ENCODE results near the gene RBP3. TPM values are rescaled to one million over a fixed set of nuclear protein-coding genes. Genes with fewer than 3 reads are reported as not detected.

RBP3 gene
- total and polyA plus RNA-seq, 2 donors = not detected

DNA sequence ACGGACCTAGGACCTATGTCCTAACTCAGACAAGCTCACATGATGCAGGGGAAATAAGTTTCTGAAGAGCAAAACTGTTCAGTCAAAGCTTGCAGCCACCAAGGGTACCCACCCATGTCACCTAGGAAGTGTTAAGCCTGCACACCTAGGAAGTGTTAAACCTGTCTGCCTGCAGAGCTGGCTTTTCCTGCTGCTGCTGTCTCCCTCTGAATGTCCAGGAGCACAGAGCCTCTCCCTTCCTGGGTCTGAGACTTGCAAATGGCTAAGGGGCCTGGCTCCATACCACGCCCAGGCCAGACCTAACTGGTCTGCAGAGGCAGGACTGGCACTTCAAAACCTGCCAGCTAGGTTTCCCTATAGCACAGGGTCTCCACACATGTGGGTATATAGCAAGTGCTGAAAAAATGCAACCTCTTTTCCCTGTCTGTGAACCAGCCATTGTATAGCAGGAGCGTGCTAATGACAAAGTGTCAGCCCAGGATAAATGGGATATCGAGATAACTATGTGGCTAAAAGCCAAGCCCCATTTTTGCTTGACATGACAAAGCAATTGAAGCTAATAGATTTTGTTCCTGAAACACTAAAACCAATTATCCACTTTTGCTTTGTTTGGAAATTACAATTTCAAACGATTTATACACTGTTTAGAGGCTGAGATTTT, 24.4 kb upstream of the RBP3 start:
- Histone ChIP-seq H3K27ac (ENCODE audit: low read depth) (no peak overlapping the region), H3K4me3 (ENCODE audit: low read depth, low read length) (no peak overlapping the region), H3K4me1 (ENCODE audit: insufficient read depth) (no peaks in the 10 kb centered on the region), H3K36me3 (ENCODE audit: insufficient read depth) (no peaks in the 10 kb centered on the region)
- WGBS = 64% methylated on average over 5 of the region's 5 CpGs
- no peak for DNase-seq (ENCODE audit: extremely low spot score)

DNA sequence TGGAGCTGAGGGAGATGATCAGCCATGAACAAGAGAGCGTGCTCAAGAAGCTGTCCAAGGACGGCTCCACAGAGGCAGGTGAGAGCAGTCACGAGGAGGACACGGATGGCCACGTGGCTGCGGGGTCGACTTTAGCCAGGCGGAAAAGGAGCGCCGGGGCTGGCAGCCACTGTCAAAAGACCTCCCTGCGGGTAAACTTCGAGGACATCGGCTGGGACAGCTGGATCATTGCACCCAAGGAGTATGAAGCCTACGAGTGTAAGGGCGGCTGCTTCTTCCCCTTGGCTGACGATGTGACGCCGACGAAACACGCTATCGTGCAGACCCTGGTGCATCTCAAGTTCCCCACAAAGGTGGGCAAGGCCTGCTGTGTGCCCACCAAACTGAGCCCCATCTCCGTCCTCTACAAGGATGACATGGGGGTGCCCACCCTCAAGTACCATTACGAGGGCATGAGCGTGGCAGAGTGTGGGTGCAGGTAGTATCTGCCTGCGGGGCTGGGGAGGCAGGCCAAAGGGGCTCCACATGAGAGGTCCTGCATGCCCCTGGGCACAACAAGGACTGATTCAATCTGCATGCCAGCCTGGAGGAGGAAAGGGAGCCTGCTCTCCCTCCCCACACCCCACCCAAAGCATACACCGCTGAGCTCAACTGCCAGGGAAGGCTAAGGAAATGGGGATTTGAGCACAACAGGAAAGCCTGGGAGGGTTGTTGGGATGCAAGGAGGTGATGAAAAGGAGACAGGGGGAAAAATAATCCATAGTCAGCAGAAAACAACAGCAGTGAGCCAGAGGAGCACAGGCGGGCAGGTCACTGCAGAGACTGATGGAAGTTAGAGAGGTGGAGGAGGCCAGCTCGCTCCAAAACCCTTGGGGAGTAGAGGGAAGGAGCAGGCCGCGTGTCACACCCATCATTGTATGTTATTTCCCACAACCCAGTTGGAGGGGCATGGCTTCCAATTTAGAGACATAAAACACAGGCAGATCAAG, 22.6 kb upstream of the RBP3 start:
- 95% methylated on average over 30 of the region's 30 CpGs for WGBS

DNA sequence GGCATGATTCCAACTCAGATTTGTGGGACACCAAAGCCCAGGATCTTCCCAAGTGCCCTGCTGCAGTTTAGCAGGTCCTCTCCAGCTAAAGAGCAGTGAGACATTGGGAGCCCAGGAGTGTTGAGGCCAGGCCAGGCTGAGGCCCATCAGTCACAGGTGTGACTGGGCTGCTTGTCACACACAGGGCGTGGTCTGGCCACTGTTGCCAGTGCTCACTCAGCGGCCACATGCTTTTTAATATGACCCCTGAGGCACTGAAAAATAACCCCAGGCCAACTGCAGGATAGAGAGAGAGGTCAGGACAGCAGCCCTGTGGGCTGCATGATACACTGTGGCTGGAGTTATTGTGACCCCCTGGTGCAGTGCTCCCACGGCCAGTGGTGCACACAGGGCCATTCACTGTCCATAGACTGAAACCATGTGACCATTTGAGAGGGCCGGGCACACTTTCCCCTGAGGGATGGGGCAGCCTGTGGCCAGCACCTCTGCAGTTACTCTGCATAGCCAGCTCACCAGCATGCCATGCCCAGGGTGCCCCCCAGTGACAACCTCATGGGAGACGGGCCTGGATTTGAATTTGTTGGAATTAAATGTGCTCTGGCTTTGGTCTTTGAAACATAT, 21.7 kb upstream of the RBP3 start:
- 70% methylated on average over 5 of the region's 5 CpGs for WGBS
- no peaks in the 10 kb centered on the region for H3K36me3 ChIP-seq (ENCODE audit: insufficient read depth)
- no peak overlapping the region for H3K27ac ChIP-seq (ENCODE audit: low read depth)
- no peak overlapping the region for H3K4me3 ChIP-seq (ENCODE audit: low read depth, low read length)
- DNase-seq (ENCODE audit: extremely low spot score) = no peak
- no peaks in the 10 kb centered on the region for H3K4me1 ChIP-seq (ENCODE audit: insufficient read depth)

More for the DNA sequence above, 22.6 kb upstream of the RBP3 start:
- DNase-seq (ENCODE audit: extremely low spot score) = no peak
- no peak overlapping the region for H3K27ac ChIP-seq (ENCODE audit: low read depth)
- no peaks in the 10 kb centered on the region for H3K36me3 ChIP-seq (ENCODE audit: insufficient read depth)
- no peak overlapping the region for H3K4me3 ChIP-seq (ENCODE audit: low read depth, low read length)
- H3K4me1 ChIP-seq (ENCODE audit: insufficient read depth) = no peaks in the 10 kb centered on the region

DNA sequence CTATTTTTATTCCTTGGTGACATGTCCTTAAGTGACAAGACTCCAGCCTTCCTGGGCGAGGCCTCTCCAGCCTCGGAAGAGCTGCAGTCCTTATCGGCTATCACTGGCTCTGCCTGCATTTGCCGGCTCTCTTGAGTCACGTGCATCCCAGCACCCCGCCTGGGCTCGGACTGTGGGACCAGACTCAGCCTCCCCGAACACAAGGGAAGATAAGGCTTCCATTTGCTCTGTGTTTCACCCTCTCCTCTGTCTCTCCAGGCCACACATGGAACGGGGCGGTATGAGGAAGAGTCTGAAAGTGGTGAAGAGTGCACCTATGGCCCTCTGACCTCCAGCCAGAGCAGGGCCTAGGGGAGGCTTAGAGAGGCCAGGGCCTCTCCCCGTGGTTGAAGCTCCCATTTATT, 21.2 kb upstream of the RBP3 start:
- 83% methylated on average over 11 of the region's 11 CpGs for WGBS
- H3K27ac ChIP-seq (ENCODE audit: low read depth) = no peak overlapping the region
- H3K4me3 ChIP-seq (ENCODE audit: low read depth, low read length) = no peak overlapping the region
- no peaks in the 10 kb centered on the region for H3K36me3 ChIP-seq (ENCODE audit: insufficient read depth)
- DNase-seq (ENCODE audit: extremely low spot score) = no peak
- no peaks in the 10 kb centered on the region for H3K4me1 ChIP-seq (ENCODE audit: insufficient read depth)

DNA sequence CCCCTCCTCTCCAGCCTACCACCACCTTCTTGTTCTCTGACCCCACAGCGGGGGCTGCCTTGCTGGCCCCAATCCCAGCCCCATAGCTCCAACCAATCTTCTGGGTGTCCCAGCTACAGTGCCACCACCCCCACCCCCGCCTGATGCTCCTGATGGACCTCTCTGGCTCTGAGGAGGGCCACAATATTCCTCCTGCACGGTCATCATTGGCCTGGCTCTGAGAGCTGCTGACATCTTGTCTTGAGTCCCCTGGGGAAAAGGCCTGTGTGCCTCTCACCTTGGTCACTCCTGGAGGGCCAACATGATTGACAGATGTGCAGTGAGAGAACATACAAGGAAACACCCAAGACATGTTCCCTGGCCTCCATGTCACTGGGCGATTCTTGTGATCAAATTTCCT, 18.3 kb upstream of the RBP3 start:
- H3K36me3 ChIP-seq (ENCODE audit: insufficient read depth) = no peaks in the 10 kb centered on the region
- H3K4me1 ChIP-seq (ENCODE audit: insufficient read depth) = no peaks in the 10 kb centered on the region
- no peak overlapping the region for H3K27ac ChIP-seq (ENCODE audit: low read depth)
- DNase-seq (ENCODE audit: extremely low spot score) = no peak
- no peak overlapping the region for H3K4me3 ChIP-seq (ENCODE audit: low read depth, low read length)
- 91% methylated on average over 4 of the region's 4 CpGs for WGBS

DNA sequence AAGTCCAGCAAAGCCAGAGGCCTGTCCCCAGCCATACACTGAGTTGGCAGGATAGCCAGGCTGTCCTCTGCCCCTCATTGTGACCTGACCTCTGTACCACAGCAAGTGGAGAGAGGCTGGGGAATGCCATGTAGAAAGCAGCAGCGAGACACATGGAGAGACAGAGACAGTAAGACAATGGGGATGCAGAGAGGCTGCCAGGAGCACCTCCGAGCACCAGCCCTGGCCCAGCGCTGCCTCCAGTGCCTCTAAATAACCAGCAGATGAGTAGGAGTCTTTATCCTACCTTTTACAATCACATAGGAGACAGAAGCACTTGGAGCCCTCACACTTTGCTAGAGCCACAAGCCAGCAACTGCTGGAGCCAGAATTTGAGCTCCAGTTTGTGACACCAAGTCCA, 17.8 kb upstream of the RBP3 start:
- 94% methylated on average over 3 of the region's 3 CpGs for WGBS
- no peak for DNase-seq (ENCODE audit: extremely low spot score)
- H3K4me1 ChIP-seq (ENCODE audit: insufficient read depth) = no peaks in the 10 kb centered on the region
- no peak overlapping the region for H3K27ac ChIP-seq (ENCODE audit: low read depth)
- H3K36me3 ChIP-seq (ENCODE audit: insufficient read depth) = no peaks in the 10 kb centered on the region
- H3K4me3 ChIP-seq (ENCODE audit: low read depth, low read length) = no peak overlapping the region

DNA sequence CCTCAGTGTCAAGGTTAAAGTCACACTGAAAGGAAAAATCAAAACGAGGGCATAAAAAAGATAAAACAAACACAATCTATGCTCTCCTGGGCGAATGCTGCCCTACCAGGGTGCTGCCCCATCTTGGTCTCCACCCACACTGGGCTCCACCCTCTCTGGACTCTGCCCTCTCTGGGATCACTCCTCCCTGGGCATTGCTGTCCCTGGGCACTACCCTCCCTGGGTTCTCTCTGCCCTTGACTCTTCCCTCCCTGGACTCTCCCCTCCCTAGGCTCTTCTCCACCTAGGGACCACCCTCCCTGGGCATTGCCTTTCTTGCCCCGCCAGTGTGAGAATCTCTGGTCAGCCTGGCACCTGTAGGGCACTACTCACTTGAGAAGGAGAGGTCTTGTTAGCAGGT, 17.4 kb upstream of the RBP3 start:
- H3K27ac ChIP-seq (ENCODE audit: low read depth) = no peak overlapping the region
- no peak overlapping the region for H3K4me3 ChIP-seq (ENCODE audit: low read depth, low read length)
- H3K36me3 ChIP-seq (ENCODE audit: insufficient read depth) = no peaks in the 10 kb centered on the region
- 80% methylated on average over 3 of the region's 3 CpGs for WGBS
- no peak for DNase-seq (ENCODE audit: extremely low spot score)
- no peaks in the 10 kb centered on the region for H3K4me1 ChIP-seq (ENCODE audit: insufficient read depth)

DNA sequence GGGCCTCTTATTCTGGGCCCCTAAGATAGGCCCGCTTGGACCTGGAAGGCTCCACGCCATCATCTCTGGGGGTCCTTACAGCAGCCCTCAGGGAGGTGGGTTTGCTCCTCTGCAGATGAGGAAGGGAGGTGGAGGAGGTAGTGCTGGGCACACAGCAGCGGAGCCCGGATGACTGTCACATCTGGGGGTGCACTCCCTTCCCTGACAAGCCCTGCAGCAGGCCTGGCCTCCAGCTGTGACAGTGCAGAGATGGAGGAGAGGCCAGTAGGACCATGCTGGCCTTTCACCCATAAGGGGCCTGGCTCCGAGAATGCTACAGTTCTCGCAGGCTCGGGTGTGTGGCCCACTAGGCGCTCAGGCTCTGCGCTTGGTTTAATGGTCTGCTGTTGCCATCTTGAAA, 16.7 kb upstream of the RBP3 start:
- 97% methylated on average over 9 of the region's 9 CpGs for WGBS
- no peaks in the 10 kb centered on the region for H3K4me1 ChIP-seq (ENCODE audit: insufficient read depth)
- no peak overlapping the region for H3K27ac ChIP-seq (ENCODE audit: low read depth)
- no peak for DNase-seq (ENCODE audit: extremely low spot score)
- no peaks in the 10 kb centered on the region for H3K36me3 ChIP-seq (ENCODE audit: insufficient read depth)
- no peak overlapping the region for H3K4me3 ChIP-seq (ENCODE audit: low read depth, low read length)

DNA sequence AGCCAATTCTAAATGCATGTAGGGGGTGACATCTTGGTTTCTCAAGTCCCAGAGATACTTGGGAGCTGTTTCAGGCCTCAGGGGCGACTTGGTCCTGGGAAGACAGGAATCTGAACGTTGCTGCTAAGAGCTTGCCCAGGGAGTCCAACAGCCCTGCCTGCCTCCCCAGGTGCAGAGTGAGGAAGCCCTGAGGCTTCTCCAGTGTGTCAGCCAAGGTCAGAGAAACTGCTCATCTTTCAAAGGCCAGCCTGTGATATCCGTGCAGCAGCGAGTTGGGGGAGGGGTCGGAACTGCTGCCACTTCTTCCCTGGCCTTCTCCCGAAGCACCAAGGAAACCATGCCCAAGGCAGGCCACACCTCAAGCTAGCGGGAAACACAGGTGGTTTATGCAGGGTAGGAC, 16.2 kb upstream of the RBP3 start:
- 79% methylated on average over 7 of the region's 7 CpGs for WGBS
- Histone ChIP-seq H3K36me3 (ENCODE audit: insufficient read depth) (no peaks in the 10 kb centered on the region), H3K27ac (ENCODE audit: low read depth) (no peak overlapping the region), H3K4me3 (ENCODE audit: low read depth, low read length) (no peak overlapping the region), H3K4me1 (ENCODE audit: insufficient read depth) (no peaks in the 10 kb centered on the region)
- no peak for DNase-seq (ENCODE audit: extremely low spot score)

DNA sequence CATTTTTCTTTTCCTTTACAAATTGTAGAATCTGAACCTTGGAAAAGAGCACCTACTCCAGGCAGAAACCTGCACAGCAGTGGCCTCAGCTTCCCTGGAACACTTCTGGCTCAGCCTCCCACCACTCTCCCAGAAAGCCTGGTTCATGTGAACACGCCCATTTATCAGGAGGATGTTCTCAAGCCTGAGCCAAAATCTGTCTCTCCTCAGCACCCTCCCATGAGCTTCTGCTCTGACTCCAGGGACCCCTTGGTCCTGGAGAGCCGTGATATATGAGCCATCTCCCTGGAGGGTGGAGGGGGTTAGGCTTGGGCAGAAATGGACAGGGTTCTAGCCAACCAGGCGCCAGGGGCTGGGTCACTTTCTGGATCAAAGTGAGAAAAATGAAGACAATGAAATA, 15.8 kb upstream of the RBP3 start:
- no peaks in the 10 kb centered on the region for H3K4me1 ChIP-seq (ENCODE audit: insufficient read depth)
- no peak for DNase-seq (ENCODE audit: extremely low spot score)
- 78% methylated on average over 3 of the region's 3 CpGs for WGBS

DNA sequence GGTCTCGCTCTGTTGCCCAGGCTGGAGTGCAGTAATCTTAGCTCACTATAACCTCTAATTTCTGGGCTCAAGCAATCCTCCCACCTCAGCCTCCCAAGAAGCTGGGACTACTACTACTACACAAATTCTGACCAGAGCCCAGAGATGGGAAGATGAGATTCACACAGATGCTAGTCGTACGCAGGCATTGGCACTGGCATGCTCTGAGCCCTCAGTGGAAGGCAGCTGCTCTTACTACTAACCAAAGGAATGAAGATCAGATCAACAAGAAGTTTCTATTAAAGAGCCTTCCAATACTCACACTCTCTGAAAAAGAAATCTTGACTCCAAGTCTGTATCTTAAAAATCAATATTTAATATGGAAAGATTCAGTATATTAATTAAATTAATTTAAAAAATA, 15.2 kb upstream of the RBP3 start:
- no peaks in the 10 kb centered on the region for H3K4me1 ChIP-seq (ENCODE audit: insufficient read depth)
- no peaks in the 10 kb centered on the region for H3K36me3 ChIP-seq (ENCODE audit: insufficient read depth)
- no peak overlapping the region for H3K27ac ChIP-seq (ENCODE audit: low read depth)
- no peak overlapping the region for H3K4me3 ChIP-seq (ENCODE audit: low read depth, low read length)
- 56% methylated on average over 3 of the region's 3 CpGs for WGBS
- DNase-seq (ENCODE audit: extremely low spot score) = no peak

More for the DNA sequence above, 15.8 kb upstream of the RBP3 start:
- no peak overlapping the region for H3K4me3 ChIP-seq (ENCODE audit: low read depth, low read length)
- H3K36me3 ChIP-seq (ENCODE audit: insufficient read depth) = no peaks in the 10 kb centered on the region
- no peak overlapping the region for H3K27ac ChIP-seq (ENCODE audit: low read depth)

DNA sequence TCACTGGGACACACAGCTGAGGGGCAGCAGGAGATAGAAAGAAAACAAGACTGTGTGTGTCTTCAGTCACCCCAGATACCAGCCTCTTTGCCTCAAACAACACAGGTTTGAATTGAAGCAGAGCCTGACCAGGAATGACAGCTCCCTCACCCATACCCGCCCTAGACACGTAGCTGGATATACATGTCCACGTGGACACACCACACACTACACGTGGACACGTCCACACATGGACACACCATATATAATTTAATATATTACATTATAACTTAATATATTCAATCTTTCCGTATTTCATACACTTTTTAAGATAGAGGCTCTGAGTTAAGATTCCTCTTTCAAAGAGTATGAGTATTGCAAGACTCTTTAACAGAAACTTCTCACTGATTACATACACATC, 14.6 kb upstream of the RBP3 start:
- Histone ChIP-seq H3K36me3 (ENCODE audit: insufficient read depth) (no peaks in the 10 kb centered on the region), H3K27ac (ENCODE audit: low read depth) (no peak overlapping the region), H3K4me1 (ENCODE audit: insufficient read depth) (no peaks in the 10 kb centered on the region), H3K4me3 (ENCODE audit: low read depth, low read length) (no peak overlapping the region)
- WGBS = 91% methylated on average over 6 of the region's 6 CpGs
- no peak for DNase-seq (ENCODE audit: extremely low spot score)

DNA sequence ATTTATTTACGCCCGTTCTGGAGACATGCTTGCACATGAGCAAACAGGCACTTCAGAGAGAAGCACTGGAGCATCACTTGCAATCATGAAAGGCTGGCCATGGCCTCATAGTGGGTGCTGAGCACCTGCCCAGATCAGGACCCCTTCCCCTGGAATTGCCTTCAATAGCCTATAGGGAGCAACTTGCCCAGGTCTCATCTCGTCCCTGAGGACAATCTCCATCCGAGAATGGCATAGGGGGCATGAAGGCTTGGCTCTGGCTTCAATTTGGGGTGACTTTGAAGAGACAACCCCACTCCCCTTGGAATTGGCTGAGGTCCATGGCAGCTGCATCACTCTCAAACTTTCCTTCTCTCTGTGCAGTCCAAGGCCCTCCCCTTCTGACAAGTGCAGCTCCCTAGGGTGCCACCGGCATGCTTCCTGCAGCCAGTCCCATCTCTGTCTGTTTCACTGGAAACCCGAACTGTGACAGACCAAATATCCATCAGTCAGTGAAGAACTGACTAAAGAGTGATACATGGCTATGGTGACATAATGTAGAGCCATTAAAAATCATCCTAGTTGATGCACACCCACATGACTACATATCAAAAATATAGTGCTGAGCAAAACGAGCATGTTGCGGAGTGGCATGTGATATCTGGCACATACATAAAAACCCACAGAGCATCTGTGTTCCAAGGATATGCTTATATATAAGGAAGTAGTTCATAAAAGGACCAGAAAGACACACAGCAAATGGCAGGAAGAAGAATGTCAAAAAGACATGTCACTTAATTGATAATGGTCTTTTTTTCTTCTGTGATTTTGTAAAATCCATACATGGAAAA, 13.5 kb upstream of the RBP3 start:
- no peak for DNase-seq (ENCODE audit: extremely low spot score)
- WGBS = 86% methylated on average over 8 of the region's 8 CpGs
- H3K4me3 ChIP-seq (ENCODE audit: low read depth, low read length) = no peak overlapping the region
- H3K27ac ChIP-seq (ENCODE audit: low read depth) = no peak overlapping the region
- H3K4me1 ChIP-seq (ENCODE audit: insufficient read depth) = no peaks in the 10 kb centered on the region
- H3K36me3 ChIP-seq (ENCODE audit: insufficient read depth) = no peaks in the 10 kb centered on the region
